NB4 (cell line): ENCODE data around the gene TNFSF15.

ENCODE experiments used
- DNase-seq: peaks from one replicate; pipeline ENCODE4 v3.0.0; 2010; ENCODE audit warnings: low read depth
- H3K4me3 ChIP-seq: one replicate; pipeline ENCODE4 v1.5.1; 2011; ENCODE audit warnings: mild to moderate bottlenecking, low read depth, low read length, moderate library complexity
- MYC ChIP-seq: IDR thresholded peaks from 2 replicates; pipeline ENCODE4 v1.6.1; 2011; ENCODE audit warnings: low read depth, low read length
- POLR2A ChIP-seq: IDR thresholded peaks from 2 replicates; pipeline ENCODE4 v1.6.1; 2011; ENCODE audit warnings: mild to moderate bottlenecking; ENCODE audit not compliant: insufficient read length; ENCODE audit errors: extremely low read depth
- TF ChIP-seq, protein P1 (sequence below): IDR thresholded peaks from 2 replicates; pipeline ENCODE4 v1.6.1; 2011; ENCODE audit warnings: low read depth, low read length
- TF ChIP-seq, protein P2 (sequence below): IDR thresholded peaks from one replicate; pipeline ENCODE4 v1.5.1; 2012; ENCODE audit warnings: low read depth, low read length

TNFSF15 gene

DNA sequence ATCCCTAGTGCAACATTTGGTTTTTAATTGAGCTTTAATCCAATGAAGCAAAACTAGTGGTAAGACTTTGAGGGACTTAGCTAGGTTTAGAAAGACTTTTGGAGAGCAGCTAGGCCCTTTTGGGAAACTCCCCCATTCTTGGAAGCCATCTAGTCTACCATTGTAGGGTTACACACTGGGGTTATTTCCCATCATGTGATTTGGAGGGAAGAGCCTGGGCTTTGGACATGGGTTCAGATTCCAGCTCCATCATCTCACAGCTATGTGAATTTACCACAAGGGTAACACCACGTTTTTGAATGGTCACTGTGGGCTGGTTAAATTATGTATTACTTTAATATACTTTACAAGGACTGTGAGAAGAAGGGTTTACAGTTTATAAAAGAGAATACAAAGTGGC is 18.3 kb upstream of the TNFSF15 start:
- no peak for TF ChIP-seq POLR2A
- TF ChIP-seq MYC: no peak
- TF ChIP-seq, protein P1, sequence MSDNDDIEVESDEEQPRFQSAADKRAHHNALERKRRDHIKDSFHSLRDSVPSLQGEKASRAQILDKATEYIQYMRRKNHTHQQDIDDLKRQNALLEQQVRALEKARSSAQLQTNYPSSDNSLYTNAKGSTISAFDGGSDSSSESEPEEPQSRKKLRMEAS: no peak
- TF ChIP-seq, protein P2, sequence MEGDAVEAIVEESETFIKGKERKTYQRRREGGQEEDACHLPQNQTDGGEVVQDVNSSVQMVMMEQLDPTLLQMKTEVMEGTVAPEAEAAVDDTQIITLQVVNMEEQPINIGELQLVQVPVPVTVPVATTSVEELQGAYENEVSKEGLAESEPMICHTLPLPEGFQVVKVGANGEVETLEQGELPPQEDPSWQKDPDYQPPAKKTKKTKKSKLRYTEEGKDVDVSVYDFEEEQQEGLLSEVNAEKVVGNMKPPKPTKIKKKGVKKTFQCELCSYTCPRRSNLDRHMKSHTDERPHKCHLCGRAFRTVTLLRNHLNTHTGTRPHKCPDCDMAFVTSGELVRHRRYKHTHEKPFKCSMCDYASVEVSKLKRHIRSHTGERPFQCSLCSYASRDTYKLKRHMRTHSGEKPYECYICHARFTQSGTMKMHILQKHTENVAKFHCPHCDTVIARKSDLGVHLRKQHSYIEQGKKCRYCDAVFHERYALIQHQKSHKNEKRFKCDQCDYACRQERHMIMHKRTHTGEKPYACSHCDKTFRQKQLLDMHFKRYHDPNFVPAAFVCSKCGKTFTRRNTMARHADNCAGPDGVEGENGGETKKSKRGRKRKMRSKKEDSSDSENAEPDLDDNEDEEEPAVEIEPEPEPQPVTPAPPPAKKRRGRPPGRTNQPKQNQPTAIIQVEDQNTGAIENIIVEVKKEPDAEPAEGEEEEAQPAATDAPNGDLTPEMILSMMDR: no peak
- no peak overlapping the region for H3K4me3 ChIP-seq
- DNase-seq: no peak

DNA sequence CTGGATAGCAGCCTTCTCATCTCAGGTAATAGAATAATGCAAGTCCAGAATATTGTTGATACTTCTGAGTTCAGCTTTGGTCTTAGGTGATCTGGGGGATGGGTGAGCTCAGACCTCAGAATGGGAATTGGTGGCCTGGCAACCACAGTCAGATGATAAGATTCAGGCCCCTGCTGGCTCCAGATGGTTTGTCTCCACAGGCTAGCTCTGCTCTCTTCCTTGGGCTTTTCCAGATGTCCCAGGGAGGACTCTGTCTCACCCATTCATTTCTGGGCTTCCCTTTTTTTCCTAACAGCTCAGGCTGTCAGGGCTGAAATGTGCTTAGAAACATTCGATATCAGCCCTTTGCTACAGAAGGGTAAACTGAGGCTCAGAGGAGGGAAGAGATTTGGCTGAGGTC is 17.6 kb upstream of the TNFSF15 start:
- DNase-seq: no peak
- no peak overlapping the region for H3K4me3 ChIP-seq
- TF ChIP-seq, protein P1: no peak

DNA sequence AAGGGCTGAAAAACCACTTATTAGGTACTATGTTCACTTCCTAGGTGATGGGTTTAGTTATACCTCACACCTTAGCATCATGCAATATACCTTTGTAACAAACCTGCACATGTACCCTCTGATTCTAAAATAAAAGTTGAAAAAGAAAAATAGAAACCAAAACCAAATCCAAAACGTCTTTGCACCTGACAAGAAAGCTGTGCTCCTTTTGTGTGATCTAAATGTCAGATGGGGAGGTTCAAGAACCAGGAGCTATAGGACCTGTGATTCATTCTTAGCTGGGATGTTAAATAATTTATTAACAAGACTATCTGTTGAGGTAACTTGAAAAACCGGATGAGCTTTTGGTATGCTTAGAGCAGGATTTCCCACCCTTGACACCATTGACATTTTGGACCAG is 16.9 kb upstream of the TNFSF15 start:
- no peak overlapping the region for H3K4me3 ChIP-seq
- DNase-seq: no peak
- TF ChIP-seq, protein P2: no peak
- TF ChIP-seq POLR2A: no peak
- TF ChIP-seq MYC: no peak
- TF ChIP-seq, protein P1: no peak

DNA sequence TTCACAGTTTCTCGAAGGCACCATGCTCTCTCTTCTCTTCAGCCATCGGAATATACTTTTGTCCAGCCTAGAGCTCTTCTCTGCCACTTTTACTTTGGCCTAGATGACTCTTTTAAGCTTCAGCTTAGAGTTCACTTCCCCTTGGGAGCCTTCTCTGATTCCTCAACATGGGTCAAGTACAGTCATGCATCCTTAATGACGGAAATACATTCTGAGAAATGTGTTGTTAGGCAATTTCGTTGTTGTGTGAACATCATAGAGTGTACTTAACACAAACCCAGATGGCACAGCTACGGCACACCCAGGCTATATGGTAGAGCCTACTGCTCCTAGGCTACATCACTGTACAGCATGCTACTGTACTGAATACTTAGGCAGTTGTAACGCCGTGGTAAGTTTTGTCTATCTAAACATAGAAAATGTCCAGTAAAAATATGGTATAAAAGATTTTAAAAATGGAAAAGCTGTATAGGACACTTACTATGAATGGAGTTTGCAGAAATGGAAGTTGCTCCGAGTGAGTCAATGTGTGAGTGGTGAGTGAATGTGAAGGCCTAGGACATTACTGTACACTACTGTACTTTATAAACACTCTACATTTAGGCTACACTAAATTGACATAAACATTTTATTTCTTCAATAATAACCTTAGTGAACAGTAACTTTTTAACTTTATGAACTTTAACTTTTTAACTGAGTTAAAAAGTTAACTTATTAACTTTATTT is 15.1 kb upstream of the TNFSF15 start:
- no peak overlapping the region for H3K4me3 ChIP-seq
- TF ChIP-seq MYC: no peak
- TF ChIP-seq, protein P2: no peak
- no peak for TF ChIP-seq POLR2A
- no peak for DNase-seq

DNA sequence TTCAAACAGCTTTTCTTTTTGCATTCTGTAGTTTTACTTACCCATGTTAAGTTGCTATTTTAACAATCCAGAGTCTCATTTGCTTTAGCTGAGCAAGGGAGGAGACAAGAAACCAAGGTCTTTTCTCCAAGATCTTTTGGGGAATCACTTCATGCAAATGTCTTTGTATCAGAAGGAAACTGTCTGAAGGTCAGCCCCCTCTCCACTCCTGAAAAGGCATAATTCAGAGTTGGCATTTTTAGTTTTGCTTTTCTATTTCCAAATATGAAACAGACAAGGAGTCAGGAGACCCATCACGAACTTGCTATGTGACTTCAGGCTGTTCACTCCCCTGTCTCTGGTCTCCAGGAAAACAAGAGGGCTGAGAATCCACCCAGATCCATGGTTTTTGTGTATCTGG is 12.3 kb upstream of the TNFSF15 start:
- TF ChIP-seq, protein P2: no peak
- TF ChIP-seq, protein P1: no peak
- TF ChIP-seq MYC: no peak
- TF ChIP-seq POLR2A: no peak
- H3K4me3 ChIP-seq: no peak overlapping the region
- no peak for DNase-seq

DNA sequence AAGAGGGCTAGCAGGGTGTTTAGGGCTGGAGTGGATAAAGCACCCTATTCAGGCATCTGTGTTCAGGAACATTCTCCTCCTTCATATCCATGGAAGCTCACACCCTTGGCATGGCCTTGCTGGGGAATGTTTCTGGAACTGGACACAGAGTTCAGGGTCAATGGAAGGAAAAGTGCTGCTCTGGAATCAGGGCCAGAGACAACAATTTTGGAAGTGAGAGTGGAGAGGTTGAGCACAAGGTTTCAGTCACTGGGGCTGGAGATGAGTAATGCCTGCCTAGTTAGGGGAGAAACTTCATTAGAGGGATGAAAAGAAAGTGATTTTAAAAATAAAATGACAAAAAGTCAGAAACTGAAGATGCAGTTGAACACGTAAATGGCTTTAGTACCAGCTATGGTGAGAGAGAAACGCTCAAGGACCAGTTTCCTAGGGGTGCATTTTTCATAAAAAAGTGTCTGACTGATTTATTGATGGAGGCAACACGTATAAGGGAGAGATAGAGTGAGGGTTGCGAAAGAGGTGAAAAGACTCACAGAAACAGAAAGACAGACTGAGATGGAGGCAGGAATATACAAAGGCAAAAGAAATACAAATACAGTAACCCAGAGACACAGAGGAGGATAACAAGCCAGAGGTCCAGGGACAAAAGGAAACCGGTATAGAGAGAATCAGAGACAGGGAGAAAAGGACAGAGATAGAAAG is 8.0 kb upstream of the TNFSF15 start:
- TF ChIP-seq, protein P2: no peak
- no peak for TF ChIP-seq MYC
- TF ChIP-seq, protein P1: no peak
- no peak for TF ChIP-seq POLR2A
- DNase-seq: no peak
- H3K4me3 ChIP-seq: no peak overlapping the region
